ENCODE results near the gene CLPSL1. TPM values are rescaled to one million over a fixed set of nuclear protein-coding genes. Genes with fewer than 3 reads are reported as not detected.

Gene CLPSL1
- total RNA-seq, 2 experiments from 2014 or later, result not detected

Other genes with a start within 250 kb of the CLPSL1 start
- 100 to 1,000 TPM; 110 TPM for gene FKBP5, start 92.1 kb upstream of the CLPSL1 start, total RNA-seq
- gene ARMC12, start 44.0 kb upstream of the CLPSL1 start, total RNA-seq, result 1 to 10 TPM; 1.8 to 2.0 TPM
- not detected for gene CLPSL2, start 4.4 kb upstream of the CLPSL1 start, total RNA-seq
- not detected for gene CLPS, start 16.3 kb downstream of the CLPSL1 start, total RNA-seq
- gene LHFPL5, start 24.3 kb downstream of the CLPSL1 start, total RNA-seq, result not detected
- 100 to 1,000 TPM; 131 to 136 TPM for gene SRPK1, start 140.1 kb downstream of the CLPSL1 start, total RNA-seq
- gene SLC26A8, start 243.6 kb downstream of the CLPSL1 start, total RNA-seq, result under 1 TPM in 1 of 2 experiments, not detected in 1; 0.06 TPM
- gene MAPK14, start 246.8 kb downstream of the CLPSL1 start, total RNA-seq, result 10 to 100 TPM; 40.7 TPM

Data from activated naive CD8-positive, alpha-beta T cell treated with anti-CD3 and anti-CD28 coated beads for 36 hours (primary cell).